Adrenal gland (tissue), 5 donors: ENCODE measurements around the gene MAP2K5.

Experiments used
- POLR2A ChIP-seq, 2 donors: fragments of 450-650 bp; IDR thresholded peaks; one replicate each; pipeline ENCODE4 v1.6.1; 2017; ENCODE audit warnings: antibody characterized with exemption in 2 of 2, mild to moderate bottlenecking in 2 of 2, moderate library complexity in 1 of 2
- TF ChIP-seq, protein P1 (sequence below), 6 experiments: fragments of 450-650 bp in 4 of 6; fragments of 200-600 bp in 2 of 6; sonication (generic) in 1 of 6; IDR thresholded peaks; 1 replicate in 5 of 6; 2 replicates in 1 of 6; pipeline versions ENCODE4 v1.5.1 to v1.8.0; 2016 to 2021; ENCODE audit warnings: antibody characterized with exemption in 6 of 6, mild to moderate bottlenecking in 2 of 6, moderate library complexity in 1 of 6
- donor health status: DM: no; HTN: no; CAD: no.

DNA sequence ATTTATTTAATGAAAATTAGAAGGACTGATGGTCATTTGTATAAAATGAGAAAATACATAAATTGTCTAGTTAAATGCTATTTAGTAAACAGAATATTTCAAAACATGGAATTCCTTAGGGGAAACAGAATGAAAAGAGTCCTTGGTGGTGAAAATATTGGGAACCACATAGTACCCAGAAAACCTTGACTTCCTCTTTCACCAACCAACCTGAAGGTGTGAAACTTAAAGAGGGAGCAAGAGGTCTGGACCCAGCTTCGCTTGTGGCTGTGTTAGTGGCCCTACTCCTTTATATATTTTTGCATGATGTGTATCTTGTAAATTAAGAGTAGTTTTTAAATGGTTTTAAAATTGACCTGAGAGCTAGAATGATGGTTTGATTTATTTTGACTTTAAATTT lies 64.2 kb downstream of the MAP2K5 start:
- TF ChIP-seq, protein P1, sequence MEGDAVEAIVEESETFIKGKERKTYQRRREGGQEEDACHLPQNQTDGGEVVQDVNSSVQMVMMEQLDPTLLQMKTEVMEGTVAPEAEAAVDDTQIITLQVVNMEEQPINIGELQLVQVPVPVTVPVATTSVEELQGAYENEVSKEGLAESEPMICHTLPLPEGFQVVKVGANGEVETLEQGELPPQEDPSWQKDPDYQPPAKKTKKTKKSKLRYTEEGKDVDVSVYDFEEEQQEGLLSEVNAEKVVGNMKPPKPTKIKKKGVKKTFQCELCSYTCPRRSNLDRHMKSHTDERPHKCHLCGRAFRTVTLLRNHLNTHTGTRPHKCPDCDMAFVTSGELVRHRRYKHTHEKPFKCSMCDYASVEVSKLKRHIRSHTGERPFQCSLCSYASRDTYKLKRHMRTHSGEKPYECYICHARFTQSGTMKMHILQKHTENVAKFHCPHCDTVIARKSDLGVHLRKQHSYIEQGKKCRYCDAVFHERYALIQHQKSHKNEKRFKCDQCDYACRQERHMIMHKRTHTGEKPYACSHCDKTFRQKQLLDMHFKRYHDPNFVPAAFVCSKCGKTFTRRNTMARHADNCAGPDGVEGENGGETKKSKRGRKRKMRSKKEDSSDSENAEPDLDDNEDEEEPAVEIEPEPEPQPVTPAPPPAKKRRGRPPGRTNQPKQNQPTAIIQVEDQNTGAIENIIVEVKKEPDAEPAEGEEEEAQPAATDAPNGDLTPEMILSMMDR (IDR thresholded peaks at IDR 0.05), result no peak
- TF ChIP-seq POLR2A (IDR thresholded peaks at IDR 0.05), result no peak
